Suprapubic skin (tissue), 3 donors: ENCODE measurements around the gene GLUD1.

Experiments
- CTCF ChIP-seq, 2 donors: fragments of 200-600 bp in 1 of 2; fragments of 450-650 bp in 1 of 2; sonication (generic) in 1 of 2; IDR thresholded peaks; one replicate each; pipeline ENCODE4 v1.5.1; 2016 to 2019; ENCODE audit warnings: antibody characterized with exemption in 2 of 2, mild to moderate bottlenecking in 1 of 2, moderate library complexity in 1 of 2
- EP300 ChIP-seq: sonication (generic); formaldehyde crosslinking; IDR thresholded peaks from one replicate; pipeline ENCODE4 v1.6.1; 2017; ENCODE audit warnings: antibody characterized with exemption
- POLR2A ChIP-seq, 2 donors: fragments of 450-650 bp; IDR thresholded peaks; one replicate each; pipeline ENCODE4 v1.6.1; 2017; ENCODE audit warnings: antibody characterized with exemption in 2 of 2, mild to moderate bottlenecking in 2 of 2, moderate library complexity in 2 of 2

GRCh38 chr10:87058171-87058570, 36.5 kb downstream of the GLUD1 start:
- TF ChIP-seq CTCF (IDR thresholded peaks at IDR 0.05) (no peak), POLR2A (IDR thresholded peaks at IDR 0.05) (no peak), EP300 (no peak)
